Endothelial cell of umbilical vein (primary cell): Measurements from ENCODE around the gene SPSB3.

ENCODE experiments used
- EZH2 ChIP-seq: IDR thresholded peaks from 2 replicates; pipeline ENCODE4 v1.6.1; 2012; ENCODE audit warnings: borderline replicate concordance, low read depth, mild to moderate bottlenecking, moderate library complexity, low read length, inconsistent platforms; ENCODE audit not compliant: severe bottlenecking
- POLR2A ChIP-seq: IDR thresholded peaks from 2 replicates; pipeline ENCODE4 v1.6.1; 2012; ENCODE audit warnings: low read depth, mild to moderate bottlenecking, control low read depth, low read length
- POLR2AphosphoS5 ChIP-seq: IDR thresholded peaks from 2 replicates; pipeline ENCODE4 v1.6.1; 2012; ENCODE audit warnings: low read depth, mild to moderate bottlenecking, control low read depth, low read length, moderate library complexity; ENCODE audit not compliant: insufficient read depth
- TF ChIP-seq, protein P1 (sequence below), 2 donors: IDR thresholded peaks; 1 replicate in 1 of 2; 2 replicates in 1 of 2; pipeline ENCODE4 v1.5.1; 2011; ENCODE audit warnings: low read length in 2 of 2, mild to moderate bottlenecking in 2 of 2, moderate library complexity in 2 of 2, control low read depth in 1 of 2, inconsistent platforms in 1 of 2, low read depth in 1 of 2; ENCODE audit not compliant: insufficient read depth in 1 of 2; ENCODE audit errors: extremely low read depth in 1 of 2

- TF ChIP-seq, protein P1, sequence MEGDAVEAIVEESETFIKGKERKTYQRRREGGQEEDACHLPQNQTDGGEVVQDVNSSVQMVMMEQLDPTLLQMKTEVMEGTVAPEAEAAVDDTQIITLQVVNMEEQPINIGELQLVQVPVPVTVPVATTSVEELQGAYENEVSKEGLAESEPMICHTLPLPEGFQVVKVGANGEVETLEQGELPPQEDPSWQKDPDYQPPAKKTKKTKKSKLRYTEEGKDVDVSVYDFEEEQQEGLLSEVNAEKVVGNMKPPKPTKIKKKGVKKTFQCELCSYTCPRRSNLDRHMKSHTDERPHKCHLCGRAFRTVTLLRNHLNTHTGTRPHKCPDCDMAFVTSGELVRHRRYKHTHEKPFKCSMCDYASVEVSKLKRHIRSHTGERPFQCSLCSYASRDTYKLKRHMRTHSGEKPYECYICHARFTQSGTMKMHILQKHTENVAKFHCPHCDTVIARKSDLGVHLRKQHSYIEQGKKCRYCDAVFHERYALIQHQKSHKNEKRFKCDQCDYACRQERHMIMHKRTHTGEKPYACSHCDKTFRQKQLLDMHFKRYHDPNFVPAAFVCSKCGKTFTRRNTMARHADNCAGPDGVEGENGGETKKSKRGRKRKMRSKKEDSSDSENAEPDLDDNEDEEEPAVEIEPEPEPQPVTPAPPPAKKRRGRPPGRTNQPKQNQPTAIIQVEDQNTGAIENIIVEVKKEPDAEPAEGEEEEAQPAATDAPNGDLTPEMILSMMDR (IDR thresholded peaks at IDR 0.05; ENCODE audit: extremely low read depth in 1 of 2, insufficient read depth in 1 of 2, low read depth in 1 of 2, low read length in 2 of 2): no peak
- no peak for TF ChIP-seq EZH2
- TF ChIP-seq POLR2A: peak; percentile 32
- TF ChIP-seq POLR2AphosphoS5: peak; percentile 15
Observed at GRCh38 chr16:1778200-1779179, 3.9 kb downstream of the SPSB3 start.
